DOHH2 (cell line): ENCODE results near the gene ZKSCAN2.

Experiments used
- H3F3A ChIP-seq: fragments of 200-600 bp; sonication (generic), shearing (Covaris generic); 2 replicates; pipeline ENCODE4 v1.6.0; 2016; ENCODE audit warnings: antibody characterized with exemption, mild to moderate bottlenecking; ENCODE audit not compliant: control insufficient read depth, insufficient read depth
- H3K27ac ChIP-seq: fragments of 200-600 bp; sonication (generic); 2 replicates; pipeline ENCODE4 v1.5.1; 2014; ENCODE audit warnings: low read depth, mild to moderate bottlenecking, low read length, moderate library complexity
- H3K27me3 ChIP-seq: fragments of 200-600 bp; sonication (generic); 2 replicates; pipeline ENCODE4 v1.6.1; 2014; ENCODE audit warnings: mild to moderate bottlenecking, low read length, mixed read lengths; ENCODE audit not compliant: control insufficient read depth
- H3K36me3 ChIP-seq: fragments of 200-600 bp; sonication (generic); 2 replicates; pipeline ENCODE4 v1.6.1; 2014; ENCODE audit warnings: mild to moderate bottlenecking, low read length, moderate library complexity, mixed read lengths; ENCODE audit not compliant: control insufficient read depth
- H3K4me1 ChIP-seq: fragments of 200-600 bp; sonication (generic); 2 replicates; pipeline ENCODE4 v1.6.1; 2014; ENCODE audit warnings: mild to moderate bottlenecking, low read length, mixed read lengths; ENCODE audit not compliant: control insufficient read depth
- H3K4me2 ChIP-seq: fragments of 200-600 bp; sonication (generic); 2 replicates; pipeline ENCODE4 v1.6.0; 2014; ENCODE audit warnings: mild to moderate bottlenecking, low read length, moderate library complexity
- H3K4me3 ChIP-seq: fragments of 200-600 bp; sonication (generic); 2 replicates; pipeline ENCODE4 v1.5.1; 2014; ENCODE audit warnings: mild to moderate bottlenecking, low read length, mixed read lengths
- H3K79me2 ChIP-seq: fragments of 200-600 bp; sonication (generic); 2 replicates; pipeline ENCODE4 v1.6.1; 2014; ENCODE audit warnings: mild to moderate bottlenecking, low read length, mixed read lengths; ENCODE audit not compliant: control insufficient read depth
- H3K9me2 ChIP-seq: fragments of 200-600 bp; sonication (generic); replicated peaks from 2 replicates; pipeline ENCODE4 v1.6.1; 2014; ENCODE audit warnings: mild to moderate bottlenecking, low read length, mixed read lengths; ENCODE audit not compliant: control insufficient read depth
- H3K9me3 ChIP-seq: fragments of 200-600 bp; sonication (generic); 2 replicates; pipeline ENCODE4 v1.6.1; 2014; ENCODE audit warnings: antibody characterized with exemption, low read length, mixed read lengths; ENCODE audit not compliant: control insufficient read depth, insufficient read depth
- H4K20me1 ChIP-seq: fragments of 200-600 bp; sonication (generic); 2 replicates; pipeline ENCODE4 v1.6.0; 2014; ENCODE audit warnings: low read depth, mild to moderate bottlenecking, antibody characterized with exemption, low read length, moderate library complexity; ENCODE audit not compliant: control insufficient read depth, insufficient read depth
- EZH2phosphoT487 ChIP-seq: fragments of 200-600 bp; sonication (generic); IDR thresholded peaks from 2 replicates; pipeline ENCODE4 v1.6.1; 2017; ENCODE audit warnings: borderline replicate concordance, mild to moderate bottlenecking, antibody characterized with exemption, low read length, moderate library complexity, mixed read lengths
- TF ChIP-seq, protein P1 (sequence below): fragments of 200-600 bp; sonication (generic); IDR thresholded peaks from one replicate; pipeline ENCODE4 v1.5.1; 2014; ENCODE audit warnings: antibody characterized with exemption, mild to moderate bottlenecking, low read depth, low read length; ENCODE audit not compliant: poor library complexity, severe bottlenecking

The ZKSCAN2 gene

DNA sequence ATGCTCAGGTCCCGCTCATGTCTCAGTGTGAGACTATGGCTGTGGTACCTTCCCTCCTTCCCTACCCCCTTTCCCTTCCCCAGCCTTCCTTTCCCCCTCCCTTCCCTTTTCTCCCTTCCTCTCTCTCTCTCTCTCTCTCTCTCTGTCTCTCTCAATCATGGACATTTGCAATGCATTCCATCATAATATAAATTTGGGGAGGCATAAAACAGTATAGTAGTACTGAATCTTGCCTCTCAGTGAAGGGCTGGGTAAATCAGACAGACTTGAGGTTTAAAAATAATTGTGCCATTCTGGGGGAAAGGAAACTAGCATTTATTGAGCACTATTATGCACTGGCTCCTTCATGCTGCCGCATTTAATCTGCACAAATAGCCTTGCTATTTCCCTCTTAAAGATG lies 4.3 kb downstream of the ZKSCAN2 start:
- H3K4me2 ChIP-seq = no peak overlapping the region
- TF ChIP-seq EZH2phosphoT487 = no peak
- TF ChIP-seq, protein P1, sequence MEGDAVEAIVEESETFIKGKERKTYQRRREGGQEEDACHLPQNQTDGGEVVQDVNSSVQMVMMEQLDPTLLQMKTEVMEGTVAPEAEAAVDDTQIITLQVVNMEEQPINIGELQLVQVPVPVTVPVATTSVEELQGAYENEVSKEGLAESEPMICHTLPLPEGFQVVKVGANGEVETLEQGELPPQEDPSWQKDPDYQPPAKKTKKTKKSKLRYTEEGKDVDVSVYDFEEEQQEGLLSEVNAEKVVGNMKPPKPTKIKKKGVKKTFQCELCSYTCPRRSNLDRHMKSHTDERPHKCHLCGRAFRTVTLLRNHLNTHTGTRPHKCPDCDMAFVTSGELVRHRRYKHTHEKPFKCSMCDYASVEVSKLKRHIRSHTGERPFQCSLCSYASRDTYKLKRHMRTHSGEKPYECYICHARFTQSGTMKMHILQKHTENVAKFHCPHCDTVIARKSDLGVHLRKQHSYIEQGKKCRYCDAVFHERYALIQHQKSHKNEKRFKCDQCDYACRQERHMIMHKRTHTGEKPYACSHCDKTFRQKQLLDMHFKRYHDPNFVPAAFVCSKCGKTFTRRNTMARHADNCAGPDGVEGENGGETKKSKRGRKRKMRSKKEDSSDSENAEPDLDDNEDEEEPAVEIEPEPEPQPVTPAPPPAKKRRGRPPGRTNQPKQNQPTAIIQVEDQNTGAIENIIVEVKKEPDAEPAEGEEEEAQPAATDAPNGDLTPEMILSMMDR = no peak
- H3K79me2 ChIP-seq = peaks cover 21% of the 10 kb centered on the region
- H3K4me1 ChIP-seq = peaks cover 14% of the 10 kb centered on the region; the same call in 1 of the 2 replicates
- H3K4me3 ChIP-seq = no peak overlapping the region
- no peaks in the 10 kb centered on the region for H3K27me3 ChIP-seq
- H3F3A ChIP-seq = no peaks in the 10 kb centered on the region
- no peaks in the 10 kb centered on the region for H3K9me3 ChIP-seq
- H3K36me3 ChIP-seq = peaks cover 33% of the 10 kb centered on the region
- H3K9me2 ChIP-seq = no peaks in the 10 kb centered on the region
- no peak overlapping the region for H3K27ac ChIP-seq
- no peaks in the 10 kb centered on the region for H4K20me1 ChIP-seq

DNA sequence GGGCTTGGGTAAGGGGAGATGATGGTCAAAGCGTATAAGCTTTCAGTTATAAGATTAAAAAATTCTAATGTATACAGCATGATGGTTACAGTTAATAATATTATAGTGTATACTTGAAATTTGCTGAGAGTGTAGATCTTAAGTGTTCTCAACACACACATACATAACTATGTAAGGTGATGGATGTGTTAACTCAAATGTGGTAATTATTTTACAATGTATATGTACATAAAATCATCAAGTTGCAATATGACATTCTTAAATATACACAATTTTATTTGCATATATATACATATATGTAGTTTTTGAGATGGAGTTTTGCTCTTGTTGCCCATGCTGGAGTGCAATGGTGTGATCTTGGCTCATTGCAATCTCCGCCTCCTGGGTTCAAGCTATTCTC lies 7.2 kb downstream of the ZKSCAN2 start:
- H3K36me3 ChIP-seq = peaks cover 54% of the 10 kb centered on the region
- H3K9me2 ChIP-seq = no peaks in the 10 kb centered on the region
- H3K27me3 ChIP-seq = no peaks in the 10 kb centered on the region
- no peaks in the 10 kb centered on the region for H3F3A ChIP-seq
- peaks cover 5% of the 10 kb centered on the region; the same call in 1 of the 2 replicates for H3K9me3 ChIP-seq
- no peak overlapping the region for H3K27ac ChIP-seq
- H3K79me2 ChIP-seq = 0 out of 2 replicates have a peak, but pooled peaks cover 1% of the 10 kb centered on the region
- H3K4me2 ChIP-seq = no peak overlapping the region
- no peaks in the 10 kb centered on the region for H3K4me1 ChIP-seq
- TF ChIP-seq, protein P1 = no peak
- TF ChIP-seq EZH2phosphoT487 = no peak
- H4K20me1 ChIP-seq = no peaks in the 10 kb centered on the region
- no peak overlapping the region for H3K4me3 ChIP-seq

DNA sequence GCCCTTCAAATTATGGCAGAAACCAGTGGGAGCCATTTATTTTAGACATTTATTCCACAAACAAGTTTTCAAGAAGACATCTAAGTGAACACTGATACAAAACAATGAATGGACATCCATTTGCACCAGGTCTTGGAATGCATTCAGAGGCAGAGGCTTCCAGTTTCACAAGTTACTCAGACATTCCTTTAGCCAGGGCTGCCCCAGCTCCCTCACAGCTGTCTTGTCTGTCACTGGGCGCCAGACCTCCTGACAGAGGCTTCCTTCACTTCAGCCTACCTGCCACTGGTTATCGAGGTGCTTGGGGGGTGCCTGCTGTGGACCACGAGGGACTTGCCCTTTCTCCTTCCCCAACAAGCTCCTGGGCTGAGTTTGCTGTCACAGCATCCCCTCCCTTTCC lies 21.7 kb downstream of the ZKSCAN2 start:
- no peak overlapping the region for H3K4me3 ChIP-seq
- H3F3A ChIP-seq = no peaks in the 10 kb centered on the region
- H3K9me2 ChIP-seq = no peaks in the 10 kb centered on the region
- no peak overlapping the region for H3K4me2 ChIP-seq
- H3K79me2 ChIP-seq = no peaks in the 10 kb centered on the region
- no peaks in the 10 kb centered on the region for H3K9me3 ChIP-seq
- H3K27ac ChIP-seq = no peak overlapping the region
- H3K36me3 ChIP-seq = peaks cover 18% of the 10 kb centered on the region
- H4K20me1 ChIP-seq = no peaks in the 10 kb centered on the region
- no peaks in the 10 kb centered on the region for H3K4me1 ChIP-seq
- H3K27me3 ChIP-seq = no peaks in the 10 kb centered on the region
- TF ChIP-seq, protein P1 = no peak
- TF ChIP-seq EZH2phosphoT487 = no peak
